Colonic mucosa (tissue), 4 donors: ENCODE results near the gene TAF11L14. TPM values are rescaled to one million over a fixed set of nuclear protein-coding genes. Genes with fewer than 3 reads are reported as not detected.

Experiments used
- DNase-seq: peaks from one replicate; pipeline ENCODE4 v3.0.0-alpha.2; 2020
- H3K27ac ChIP-seq: fragments of 200-600 bp; one replicate; pipeline ENCODE4 v1.8.0; 2021
- H3K27me3 ChIP-seq: fragments of 200-600 bp; one replicate; pipeline ENCODE4 v1.8.0; 2021
- H3K36me3 ChIP-seq: fragments of 200-600 bp; one replicate; pipeline ENCODE4 v1.8.0; 2021
- H3K4me1 ChIP-seq: fragments of 200-600 bp; one replicate; pipeline ENCODE4 v1.8.0; 2021; ENCODE audit warnings: mild to moderate bottlenecking
- H3K4me3 ChIP-seq: fragments of 200-600 bp; one replicate; pipeline ENCODE4 v1.8.0; 2021
- H3K9ac ChIP-seq, 2 donors: one replicate each; pipeline ENCODE4 v1.7.0; 2013; ENCODE audit warnings: control low read depth in 2 of 2, low read depth in 2 of 2, low read length in 2 of 2
- H3K9me3 ChIP-seq: fragments of 200-600 bp; one replicate; pipeline ENCODE4 v1.8.0; 2021
- intact Hi-C: fragments of 100-400 bp; cut with DNase I; formaldehyde crosslinking; loops from one replicate; pipeline ENCODE4 v1.14.1; 2022
- total RNA-seq, 2 donors: library from RNA; stranded (reverse); fragmentation: NEBNext Ultra II Directional in 1 of 2; extraction: Animal tissue kit (Norgen Biotek cat#: 25700) in 1 of 2; gene quantifications; one replicate each; pipeline ENCODE4 v1.2.1, GENCODE V29; 2021
- TF ChIP-seq, protein P1 (sequence below): fragments of 200-600 bp; IDR thresholded peaks from one replicate; pipeline ENCODE4 v1.8.0; 2022; ENCODE audit warnings: antibody characterized with exemption, mild to moderate bottlenecking
- donor health status: healthy.
- donor health status: DM: no; HTN: no; CAD: no.
- donor health status: DM: no; HTN: no; CAD: no.

TAF11L14 gene
- total RNA-seq, 2 donors from 2014 or later: not detected

DNA sequence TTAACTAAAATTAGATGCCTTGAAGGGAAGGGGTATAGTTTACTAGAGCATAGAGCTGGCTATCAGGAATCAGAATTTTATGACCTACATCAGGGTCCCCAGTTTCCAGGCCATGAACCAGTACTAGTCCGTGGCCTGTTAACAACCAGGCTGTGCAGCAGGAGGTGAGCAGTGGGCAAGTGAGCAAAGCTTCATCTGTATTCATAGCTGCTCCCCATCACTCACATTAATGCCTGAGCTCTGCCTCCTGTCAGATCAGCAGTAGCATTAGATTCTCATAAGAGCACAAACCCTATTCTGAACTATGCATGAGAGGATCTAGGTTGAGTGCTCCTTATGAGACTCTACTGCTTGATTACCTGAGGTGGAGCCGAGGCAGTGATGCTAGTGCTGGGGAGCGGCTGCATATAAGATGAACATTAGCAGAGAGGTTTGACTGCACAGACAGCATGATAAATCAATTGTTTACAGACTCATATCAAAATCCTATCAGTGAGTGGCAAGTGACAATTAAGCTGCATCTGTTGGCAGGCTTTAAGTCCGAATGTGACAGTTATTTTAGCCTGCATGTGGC lies 44.6 kb downstream of the TAF11L14 start:
- no peak overlapping the region for H3K27ac ChIP-seq
- H3K4me1 ChIP-seq: no peaks in the 10 kb centered on the region
- H3K4me3 ChIP-seq: no peak overlapping the region
- DNase-seq: no peak
- H3K9ac ChIP-seq: no peak overlapping the region
- H3K27me3 ChIP-seq: no peaks in the 10 kb centered on the region
- TF ChIP-seq, protein P1, sequence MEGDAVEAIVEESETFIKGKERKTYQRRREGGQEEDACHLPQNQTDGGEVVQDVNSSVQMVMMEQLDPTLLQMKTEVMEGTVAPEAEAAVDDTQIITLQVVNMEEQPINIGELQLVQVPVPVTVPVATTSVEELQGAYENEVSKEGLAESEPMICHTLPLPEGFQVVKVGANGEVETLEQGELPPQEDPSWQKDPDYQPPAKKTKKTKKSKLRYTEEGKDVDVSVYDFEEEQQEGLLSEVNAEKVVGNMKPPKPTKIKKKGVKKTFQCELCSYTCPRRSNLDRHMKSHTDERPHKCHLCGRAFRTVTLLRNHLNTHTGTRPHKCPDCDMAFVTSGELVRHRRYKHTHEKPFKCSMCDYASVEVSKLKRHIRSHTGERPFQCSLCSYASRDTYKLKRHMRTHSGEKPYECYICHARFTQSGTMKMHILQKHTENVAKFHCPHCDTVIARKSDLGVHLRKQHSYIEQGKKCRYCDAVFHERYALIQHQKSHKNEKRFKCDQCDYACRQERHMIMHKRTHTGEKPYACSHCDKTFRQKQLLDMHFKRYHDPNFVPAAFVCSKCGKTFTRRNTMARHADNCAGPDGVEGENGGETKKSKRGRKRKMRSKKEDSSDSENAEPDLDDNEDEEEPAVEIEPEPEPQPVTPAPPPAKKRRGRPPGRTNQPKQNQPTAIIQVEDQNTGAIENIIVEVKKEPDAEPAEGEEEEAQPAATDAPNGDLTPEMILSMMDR: no peak
- no peaks in the 10 kb centered on the region for H3K36me3 ChIP-seq
- intact Hi-C loops: no loop called here
- no peaks in the 10 kb centered on the region for H3K9me3 ChIP-seq

- no peaks in the 10 kb centered on the region for H3K27me3 ChIP-seq
- no peaks in the 10 kb centered on the region for H3K36me3 ChIP-seq
- intact Hi-C loops: no loop called here
- no peak overlapping the region for H3K9ac ChIP-seq
- H3K27ac ChIP-seq: no peak overlapping the region
- H3K4me3 ChIP-seq: no peak overlapping the region
- TF ChIP-seq, protein P1: no peak
- no peaks in the 10 kb centered on the region for H3K9me3 ChIP-seq
- H3K4me1 ChIP-seq: no peaks in the 10 kb centered on the region
- DNase-seq: no peak
Observed at GRCh38 chr5:17679597-17680203, 45.4 kb downstream of the TAF11L14 start.

DNA sequence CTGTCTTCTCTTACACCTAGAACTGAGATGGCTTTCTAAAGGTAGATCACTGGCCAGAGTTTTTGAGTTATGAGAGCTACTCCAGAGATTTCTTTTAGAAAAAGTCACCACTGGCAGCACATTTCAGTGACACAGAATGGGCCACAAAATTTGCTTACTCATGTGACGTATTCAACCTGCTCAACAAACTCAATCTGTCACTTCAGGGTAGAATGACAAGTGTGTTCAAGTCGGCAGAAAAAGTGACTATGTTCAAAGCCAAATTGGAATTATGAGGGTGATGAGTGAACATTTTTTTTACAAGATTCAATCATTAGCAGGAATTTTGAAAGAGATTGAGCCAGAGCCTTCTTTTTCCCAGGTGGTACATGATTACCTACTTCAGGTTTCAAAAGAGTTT lies 46.5 kb downstream of the TAF11L14 start:
- TF ChIP-seq, protein P1: no peak
- H3K27ac ChIP-seq: no peak overlapping the region
- no peaks in the 10 kb centered on the region for H3K27me3 ChIP-seq
- no peak overlapping the region for H3K9ac ChIP-seq
- intact Hi-C loops: no loop called here
- H3K4me3 ChIP-seq: no peak overlapping the region
- no peaks in the 10 kb centered on the region for H3K9me3 ChIP-seq
- no peaks in the 10 kb centered on the region for H3K4me1 ChIP-seq
- DNase-seq: no peak
- H3K36me3 ChIP-seq: no peaks in the 10 kb centered on the region

Other genes with a start within 250 kb of the TAF11L14 start
- not detected for gene TAF11L2, start 136.2 kb upstream of the TAF11L14 start, total RNA-seq
- gene TAF11L3, start 116.1 kb upstream of the TAF11L14 start, total RNA-seq: not detected
- gene TAF11L4, start 112.7 kb upstream of the TAF11L14 start, total RNA-seq: not detected
- not detected for gene TAF11L5, start 109.2 kb upstream of the TAF11L14 start, total RNA-seq
- gene TAF11L6, start 105.8 kb upstream of the TAF11L14 start, total RNA-seq: not detected
- gene TAF11L7, start 48.7 kb upstream of the TAF11L14 start, total RNA-seq: not detected
- gene TAF11L8, start 43.5 kb upstream of the TAF11L14 start, total RNA-seq: not detected
- not detected for gene TAF11L9, start 40.1 kb upstream of the TAF11L14 start, total RNA-seq
- gene TAF11L10, start 36.6 kb upstream of the TAF11L14 start, total RNA-seq: not detected
- not detected for gene TAF11L11, start 30.3 kb upstream of the TAF11L14 start, total RNA-seq
- gene TAF11L12, start 24.1 kb upstream of the TAF11L14 start, total RNA-seq: not detected
- not detected for gene TAF11L13, start 2.4 kb upstream of the TAF11L14 start, total RNA-seq